Skeletal muscle cell (primary cell): ENCODE measurements around the gene CAMSAP1.

ENCODE experiments used
- DNase-seq: peaks from one replicate; pipeline ENCODE4 v3.0.0-alpha.2; 2010; ENCODE audit warnings: low read depth
- H3K4me3 ChIP-seq: 2 replicates; pipeline ENCODE4 v1.5.1; 2011; ENCODE audit warnings: low read depth, mild to moderate bottlenecking, control low read depth, low read length, moderate library complexity

CAMSAP1 gene

GRCh38 chr9:135886147-135886981 is 21.0 kb downstream of the CAMSAP1 start:
- no peak overlapping the region for H3K4me3 ChIP-seq
- DNase-seq, result no peak

DNA sequence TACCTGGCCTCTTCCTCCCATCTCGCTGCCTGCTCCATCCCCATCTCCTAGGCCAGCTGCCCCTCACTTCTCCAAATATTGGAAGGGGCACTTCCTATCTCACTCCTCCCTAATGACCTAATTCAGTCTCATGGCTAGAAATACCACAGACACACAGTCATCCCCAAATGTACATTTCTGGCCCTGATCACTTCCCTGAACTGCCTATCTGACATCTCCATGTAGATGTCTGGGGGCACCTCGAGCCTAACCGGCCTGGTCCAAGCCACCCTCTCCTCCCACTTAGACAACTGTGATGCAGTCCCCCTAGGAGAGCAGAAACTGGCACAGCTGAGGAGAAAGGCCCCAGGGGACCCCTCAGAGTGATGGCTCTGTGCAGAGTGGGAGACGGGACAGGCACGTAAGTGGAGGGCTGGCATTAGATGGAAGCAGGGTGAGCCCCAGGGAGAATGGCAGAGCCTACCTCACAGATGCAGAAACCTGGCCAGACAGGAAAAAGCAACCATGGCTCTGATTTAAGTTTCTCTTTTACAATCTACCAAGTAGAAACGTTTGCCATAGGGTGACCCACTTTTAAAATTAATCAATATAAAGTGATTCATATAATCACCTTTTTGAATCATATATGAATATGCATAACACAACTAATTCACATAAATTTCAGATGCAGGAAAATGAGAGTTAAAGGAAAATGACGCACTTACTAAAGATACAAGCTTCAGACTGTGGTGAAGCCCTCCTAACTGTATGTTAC is 22.1 kb downstream of the CAMSAP1 start:
- DNase-seq, result no peak
- no peak overlapping the region for H3K4me3 ChIP-seq

- no peak overlapping the region for H3K4me3 ChIP-seq
- DNase-seq, result no peak
These were observed 22.9 kb downstream of the CAMSAP1 start for GRCh38 chr9:135884328-135885035.

- H3K4me3 ChIP-seq, result no peak overlapping the region
- DNase-seq, result no peak
These were observed 23.8 kb downstream of the CAMSAP1 start for GRCh38 chr9:135883410-135884089.

- DNase-seq, result no peak
- H3K4me3 ChIP-seq, result no peak overlapping the region
These were observed 25.3 kb downstream of the CAMSAP1 start for GRCh38 chr9:135882011-135882410.

- no peak overlapping the region for H3K4me3 ChIP-seq
- DNase-seq, result no peak
These were observed 26.9 kb downstream of the CAMSAP1 start for GRCh38 chr9:135880438-135880837.

- no peak for DNase-seq
These were observed 27.7 kb downstream of the CAMSAP1 start for GRCh38 chr9:135879619-135880018.

DNA sequence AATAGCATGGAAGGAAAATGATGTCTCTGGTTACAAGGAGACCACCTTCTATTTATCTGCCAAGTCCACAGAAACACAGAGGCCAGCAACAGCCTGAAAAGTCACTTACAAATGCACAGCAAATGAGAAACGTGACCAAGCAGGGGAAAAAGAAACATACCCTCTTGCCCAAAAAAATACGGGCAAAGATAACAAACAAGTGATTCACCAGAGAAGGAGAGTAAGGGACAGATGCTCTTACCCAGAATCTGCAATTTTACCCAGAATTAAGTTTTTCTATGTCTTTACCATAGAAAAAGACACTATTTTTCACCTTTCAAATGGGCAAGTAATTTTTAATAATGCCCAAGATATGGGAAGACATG is 28.1 kb downstream of the CAMSAP1 start:
- no peak for DNase-seq
- no peak overlapping the region for H3K4me3 ChIP-seq

More at GRCh38 chr9:135879619-135880018, 27.7 kb downstream of the CAMSAP1 start:
- no peak overlapping the region for H3K4me3 ChIP-seq

- no peak for DNase-seq
- no peak overlapping the region for H3K4me3 ChIP-seq
These were observed 28.7 kb downstream of the CAMSAP1 start for GRCh38 chr9:135878528-135879236.

DNA sequence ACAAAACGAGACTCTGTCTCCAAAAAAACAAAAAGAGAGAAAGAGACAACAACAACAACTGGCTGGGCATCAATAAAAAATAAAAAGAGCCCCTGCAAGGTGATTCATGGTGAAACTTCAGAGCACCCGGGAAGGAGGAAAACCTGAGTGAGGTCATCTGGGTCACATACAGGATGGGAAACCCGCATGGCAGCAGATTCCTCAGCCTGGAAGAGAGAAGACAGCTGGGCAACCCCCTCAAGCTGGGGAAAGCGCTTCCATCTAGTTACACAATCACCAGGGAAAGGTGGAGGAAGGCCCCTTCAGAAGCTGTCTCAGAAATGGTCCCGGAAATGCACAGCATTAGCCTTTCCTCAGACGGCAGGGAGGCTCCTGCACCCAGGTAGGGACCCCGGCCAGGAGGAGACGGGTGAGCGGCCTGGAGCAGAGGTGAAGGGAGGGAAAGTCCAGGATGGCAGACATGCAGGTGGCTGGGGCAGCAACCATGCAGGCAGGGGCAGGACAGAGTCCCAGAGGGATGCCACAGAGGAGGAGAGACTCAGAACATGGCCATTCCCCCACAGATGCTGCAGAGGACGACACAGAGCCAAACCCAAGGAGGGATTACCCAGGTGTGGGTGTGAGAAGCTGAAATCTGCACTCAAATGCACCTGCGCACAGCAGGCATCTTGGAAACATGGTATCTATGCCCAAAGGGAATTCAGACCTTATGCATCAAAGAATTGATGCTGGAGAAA is 29.4 kb downstream of the CAMSAP1 start:
- no peak for DNase-seq
- no peak overlapping the region for H3K4me3 ChIP-seq

- no peak overlapping the region for H3K4me3 ChIP-seq
- DNase-seq, result no peak
These were observed 30.4 kb downstream of the CAMSAP1 start for GRCh38 chr9:135876936-135877335.

DNA sequence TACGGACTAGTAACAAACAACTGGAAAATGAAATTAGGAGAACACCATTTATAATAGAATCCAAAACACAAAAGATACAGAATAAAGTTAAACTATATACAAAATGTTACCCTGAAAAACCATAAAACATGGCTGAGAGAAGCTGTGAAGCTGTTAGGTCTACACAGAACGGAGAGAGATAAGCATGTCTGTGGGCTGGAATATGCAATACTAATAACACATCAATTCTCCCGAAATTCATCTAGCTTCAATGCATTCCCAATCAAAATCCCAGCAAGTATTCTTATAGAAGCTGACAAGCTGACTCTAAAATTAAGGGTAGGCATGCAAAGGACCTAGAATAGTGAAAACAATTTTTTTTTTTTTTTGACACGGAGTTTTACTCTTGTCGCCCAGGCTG is 32.5 kb downstream of the CAMSAP1 start:
- no peak for DNase-seq
- no peak overlapping the region for H3K4me3 ChIP-seq

GRCh38 chr9:135869909-135870308 is 37.4 kb downstream of the CAMSAP1 start:
- H3K4me3 ChIP-seq, result no peak overlapping the region
- no peak for DNase-seq

DNA sequence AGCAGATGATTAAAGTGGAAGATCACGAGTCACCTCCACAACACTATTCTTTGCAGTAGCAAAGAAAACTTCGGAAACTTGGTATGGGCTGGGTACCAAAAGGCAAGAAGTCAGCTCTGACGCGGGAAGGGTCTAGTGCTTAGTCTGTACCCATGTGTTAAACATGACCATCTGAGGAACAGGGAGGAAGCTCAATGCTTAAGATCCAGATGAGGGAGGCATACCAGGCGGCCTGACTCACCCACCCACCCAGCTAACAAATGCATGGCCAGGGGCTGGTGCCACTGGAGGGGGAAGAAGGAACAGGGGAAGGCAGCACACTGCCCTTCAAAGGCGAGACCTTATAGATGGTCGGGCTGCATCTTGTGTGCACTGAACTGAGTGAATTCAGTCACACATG is 41.8 kb downstream of the CAMSAP1 start:
- H3K4me3 ChIP-seq, result no peak overlapping the region
- DNase-seq, result no peak

GRCh38 chr9:135864447-135865049 is 42.8 kb downstream of the CAMSAP1 start:
- no peak for DNase-seq
- H3K4me3 ChIP-seq, result no peak overlapping the region

- no peak for DNase-seq
- H3K4me3 ChIP-seq, result no peak overlapping the region
These were observed 44.5 kb downstream of the CAMSAP1 start for GRCh38 chr9:135862809-135863208.

DNA sequence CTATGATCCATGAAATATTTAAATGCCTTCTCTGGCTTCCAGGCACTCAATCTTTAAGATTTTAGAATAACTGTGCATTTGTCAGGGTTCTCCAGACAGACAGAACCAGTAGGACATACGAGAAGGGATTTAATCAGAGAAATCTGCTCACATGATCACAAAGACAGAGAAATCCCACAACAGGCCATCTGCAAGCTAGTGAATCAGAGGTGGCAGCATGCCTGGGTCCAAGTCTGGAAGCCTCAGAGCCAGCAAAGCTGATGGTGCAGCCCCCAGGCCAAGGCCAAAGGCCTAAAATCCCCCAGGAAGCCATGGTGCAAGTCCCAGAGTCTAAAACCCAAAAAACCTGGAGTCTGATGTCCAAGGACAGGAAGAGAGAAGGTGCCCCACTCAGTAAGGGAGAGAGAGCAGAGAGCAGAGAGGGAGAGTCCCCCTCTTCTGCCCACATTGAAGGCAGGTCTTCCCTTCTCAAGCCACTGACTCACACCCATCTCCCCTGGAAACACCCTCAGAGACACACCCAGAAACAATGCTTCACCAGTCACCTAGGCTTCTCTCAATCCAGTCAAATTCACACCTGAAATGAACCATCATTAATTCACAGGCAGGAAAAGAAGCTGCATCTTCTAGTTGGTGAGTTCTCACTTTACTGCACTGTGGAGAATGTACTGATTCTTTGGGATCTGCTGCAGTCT is 48.7 kb downstream of the CAMSAP1 start:
- H3K4me3 ChIP-seq, result no peak overlapping the region
- no peak for DNase-seq

DNA sequence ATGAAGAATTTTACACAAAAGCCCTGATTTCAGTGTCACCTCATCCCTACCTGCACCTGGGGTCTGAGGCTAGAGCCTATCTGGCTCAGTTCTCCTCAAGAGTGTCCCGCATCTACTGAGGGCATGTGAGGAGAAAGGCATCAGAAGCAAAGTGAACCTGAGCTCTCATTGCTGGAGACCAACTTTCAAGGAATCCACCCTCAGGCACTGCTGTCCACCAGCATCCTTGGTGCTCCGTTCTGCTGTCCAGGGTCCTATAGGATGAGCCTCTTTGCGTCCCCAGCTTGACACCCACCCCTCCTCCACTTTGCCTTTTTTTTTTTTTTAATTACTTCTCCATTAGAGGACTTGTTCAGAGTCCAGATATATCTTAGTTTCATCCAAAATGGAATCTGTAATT is 49.5 kb downstream of the CAMSAP1 start:
- no peak for DNase-seq
- H3K4me3 ChIP-seq, result no peak overlapping the region
